ENCODE data around the gene AGRP.

The AGRP gene

DNA sequence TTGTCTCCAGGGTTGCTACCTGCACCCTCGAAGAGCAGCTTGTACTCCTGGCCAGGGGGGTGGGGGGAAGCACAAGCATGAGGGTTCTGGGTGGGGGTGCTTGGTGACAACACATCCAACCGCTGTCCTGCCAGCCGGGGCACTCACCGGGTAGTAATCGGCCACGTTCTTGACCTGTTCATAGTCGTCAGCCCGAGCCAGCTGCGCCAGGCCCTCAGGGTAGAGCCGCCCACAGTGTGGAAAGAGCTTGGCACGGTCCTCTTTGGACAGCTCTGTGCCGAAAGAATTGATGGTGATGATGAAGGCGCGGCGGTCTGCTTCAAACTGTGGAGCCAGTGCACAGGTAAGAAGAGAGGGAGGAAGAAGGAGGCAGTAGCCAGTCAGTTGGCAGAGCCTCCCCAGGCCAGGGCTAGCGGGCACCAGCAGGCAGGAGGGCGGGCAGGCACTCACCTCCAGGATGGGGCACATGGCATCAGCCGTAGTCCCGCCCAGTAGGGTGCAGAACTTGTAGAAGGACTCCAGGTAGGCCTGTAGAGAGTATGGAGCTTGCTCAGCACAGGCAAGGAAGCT, 44.4 kb downstream of the AGRP start:
- H3K79me2 ChIP-seq (ENCODE audit: insufficient read depth, low read length), result no peaks in the 10 kb centered on the region
- TF ChIP-seq, protein P1, sequence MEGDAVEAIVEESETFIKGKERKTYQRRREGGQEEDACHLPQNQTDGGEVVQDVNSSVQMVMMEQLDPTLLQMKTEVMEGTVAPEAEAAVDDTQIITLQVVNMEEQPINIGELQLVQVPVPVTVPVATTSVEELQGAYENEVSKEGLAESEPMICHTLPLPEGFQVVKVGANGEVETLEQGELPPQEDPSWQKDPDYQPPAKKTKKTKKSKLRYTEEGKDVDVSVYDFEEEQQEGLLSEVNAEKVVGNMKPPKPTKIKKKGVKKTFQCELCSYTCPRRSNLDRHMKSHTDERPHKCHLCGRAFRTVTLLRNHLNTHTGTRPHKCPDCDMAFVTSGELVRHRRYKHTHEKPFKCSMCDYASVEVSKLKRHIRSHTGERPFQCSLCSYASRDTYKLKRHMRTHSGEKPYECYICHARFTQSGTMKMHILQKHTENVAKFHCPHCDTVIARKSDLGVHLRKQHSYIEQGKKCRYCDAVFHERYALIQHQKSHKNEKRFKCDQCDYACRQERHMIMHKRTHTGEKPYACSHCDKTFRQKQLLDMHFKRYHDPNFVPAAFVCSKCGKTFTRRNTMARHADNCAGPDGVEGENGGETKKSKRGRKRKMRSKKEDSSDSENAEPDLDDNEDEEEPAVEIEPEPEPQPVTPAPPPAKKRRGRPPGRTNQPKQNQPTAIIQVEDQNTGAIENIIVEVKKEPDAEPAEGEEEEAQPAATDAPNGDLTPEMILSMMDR (IDR thresholded peaks at IDR 0.05; ENCODE audit: borderline replicate concordance, extremely low read depth, low read length, poor library complexity, severe bottlenecking), result no peak
- TF ChIP-seq EZH2 (IDR thresholded peaks at IDR 0.05; ENCODE audit: borderline replicate concordance, low read depth, low read length, severe bottlenecking), result no peak
- ATAC-seq (ENCODE audit: insufficient read depth, low read depth) (no peak), DNase-seq (no peak)
- H3K4me1 ChIP-seq (ENCODE audit: insufficient read depth, low read length), result no peaks in the 10 kb centered on the region
- no peak overlapping the region for H3K4me2 ChIP-seq (ENCODE audit: insufficient read depth, low read length)
- H3K27ac ChIP-seq (ENCODE audit: low read length), result no peak overlapping the region
- H3K36me3 ChIP-seq (ENCODE audit: insufficient read depth, low read length), result peaks cover 33% of the 10 kb centered on the region
- no peaks in the 10 kb centered on the region for H3K27me3 ChIP-seq (ENCODE audit: insufficient read depth, low read length, poor library complexity)
- H2AFZ ChIP-seq (ENCODE audit: low read depth, low read length), result no peak overlapping the region
- no peak overlapping the region for H3K4me3 ChIP-seq (ENCODE audit: low read depth in 1 of 2, low read length in 2 of 2)
- peaks cover 17% of the 10 kb centered on the region; the same call in 1 of the 2 replicates for H4K20me1 ChIP-seq (ENCODE audit: insufficient read depth, low read length)
- H3K9me3 ChIP-seq (ENCODE audit: insufficient read depth, low read length, severe bottlenecking), result no peaks in the 10 kb centered on the region
- no peak overlapping the region for H3K9ac ChIP-seq (ENCODE audit: low read depth, low read length)

DNA sequence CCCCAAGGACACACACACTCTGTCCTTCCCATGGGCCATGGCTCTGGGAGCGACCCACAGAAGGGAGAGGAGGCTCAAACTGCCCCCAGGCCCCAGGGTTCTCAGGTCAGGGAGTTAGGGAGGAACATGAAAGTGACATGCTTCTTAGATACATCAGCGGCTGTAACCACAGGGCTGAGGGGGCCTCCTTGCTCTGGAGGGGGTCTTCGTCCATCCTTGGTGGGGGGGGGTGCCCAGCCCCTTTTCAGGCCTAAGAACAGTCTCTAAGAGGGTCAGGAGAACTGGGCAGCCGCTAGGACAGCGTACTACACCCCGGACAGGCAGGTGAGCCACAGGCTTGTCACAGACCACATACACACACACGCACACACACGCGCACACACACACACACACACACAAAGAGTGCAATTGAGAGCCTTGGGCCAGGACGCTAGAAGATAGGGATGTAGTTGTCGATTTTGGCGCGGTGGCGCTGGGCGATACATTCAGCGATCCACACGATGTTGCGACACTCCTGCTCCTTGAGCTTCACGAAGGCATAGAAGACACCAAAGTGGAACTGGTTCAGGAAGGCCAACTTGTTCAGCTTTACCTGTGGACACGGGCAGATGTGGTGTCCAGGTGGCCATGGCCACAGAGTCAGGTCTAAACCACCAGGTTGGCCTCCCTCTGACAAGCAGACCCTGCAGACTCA, 45.1 kb downstream of the AGRP start:
- H3K4me2 ChIP-seq (ENCODE audit: insufficient read depth, low read length), result no peak overlapping the region
- H2AFZ ChIP-seq (ENCODE audit: low read depth, low read length), result no peak overlapping the region
- H3K9ac ChIP-seq (ENCODE audit: low read depth, low read length), result no peak overlapping the region
- peaks cover 17% of the 10 kb centered on the region; the same call in 1 of the 2 replicates for H4K20me1 ChIP-seq (ENCODE audit: insufficient read depth, low read length)
- H3K79me2 ChIP-seq (ENCODE audit: insufficient read depth, low read length), result no peaks in the 10 kb centered on the region
- no peak overlapping the region for H3K27ac ChIP-seq (ENCODE audit: low read length)
- H3K27me3 ChIP-seq (ENCODE audit: insufficient read depth, low read length, poor library complexity), result no peaks in the 10 kb centered on the region
- H3K4me1 ChIP-seq (ENCODE audit: insufficient read depth, low read length), result no peaks in the 10 kb centered on the region
- no peaks in the 10 kb centered on the region for H3K9me3 ChIP-seq (ENCODE audit: insufficient read depth, low read length, severe bottlenecking)
- H3K4me3 ChIP-seq (ENCODE audit: low read depth in 1 of 2, low read length in 2 of 2), result no peak overlapping the region
- ATAC-seq (ENCODE audit: insufficient read depth, low read depth), result no peak
- TF ChIP-seq, protein P1 (IDR thresholded peaks at IDR 0.05; ENCODE audit: borderline replicate concordance, extremely low read depth, low read length, poor library complexity, severe bottlenecking), result no peak
- TF ChIP-seq EZH2 (IDR thresholded peaks at IDR 0.05; ENCODE audit: borderline replicate concordance, low read depth, low read length, severe bottlenecking), result no peak
- no peak for DNase-seq
- peaks cover 33% of the 10 kb centered on the region for H3K36me3 ChIP-seq (ENCODE audit: insufficient read depth, low read length)

GRCh38 chr16:67437513-67437912, 45.8 kb downstream of the AGRP start:
- Histone ChIP-seq H3K36me3 (ENCODE audit: insufficient read depth, low read length) (peaks cover 26% of the 10 kb centered on the region), H3K27me3 (ENCODE audit: insufficient read depth, low read length, poor library complexity) (no peaks in the 10 kb centered on the region), H3K9ac (ENCODE audit: low read depth, low read length) (no peak overlapping the region), H4K20me1 (ENCODE audit: insufficient read depth, low read length) (peaks cover 17% of the 10 kb centered on the region; the same call in 1 of the 2 replicates), H3K9me3 (ENCODE audit: insufficient read depth, low read length, severe bottlenecking) (no peaks in the 10 kb centered on the region), H3K79me2 (ENCODE audit: insufficient read depth, low read length) (no peaks in the 10 kb centered on the region), H3K4me1 (ENCODE audit: insufficient read depth, low read length) (no peaks in the 10 kb centered on the region), H3K27ac (ENCODE audit: low read length) (no peak overlapping the region), H2AFZ (ENCODE audit: low read depth, low read length) (no peak overlapping the region), H3K4me2 (ENCODE audit: insufficient read depth, low read length) (no peak overlapping the region), H3K4me3 (ENCODE audit: low read depth in 1 of 2, low read length in 2 of 2) (no peak overlapping the region)
- DNase-seq (no peak), ATAC-seq (ENCODE audit: insufficient read depth, low read depth) (no peak)
- TF ChIP-seq, protein P1 (IDR thresholded peaks at IDR 0.05; ENCODE audit: borderline replicate concordance, extremely low read depth, low read length, poor library complexity, severe bottlenecking), result no peak
- no peak for TF ChIP-seq EZH2 (IDR thresholded peaks at IDR 0.05; ENCODE audit: borderline replicate concordance, low read depth, low read length, severe bottlenecking)
